Urothelium cell line (cell line): Measurements from ENCODE around the gene FAM83D.
A peak's percentile ranks its signal among the peaks of the same experiment; 100 is the strongest.
"Not testable (repeated sequence)": the region's sequence is repeated elsewhere in the genome, so short reads cannot be mapped to it uniquely, and the experiment has no call there.

Source experiments
- DNase-seq: peaks from one replicate; pipeline ENCODE4 v3.0.0; 2011; ENCODE audit warnings: low spot score, mixed read lengths
- FAIRE-seq: peaks from 2 replicates; lab custom pipeline; 2011; peaks lifted over from hg19 to GRCh38; lab: Jason Lieb, UNC

Gene FAM83D

DNA sequence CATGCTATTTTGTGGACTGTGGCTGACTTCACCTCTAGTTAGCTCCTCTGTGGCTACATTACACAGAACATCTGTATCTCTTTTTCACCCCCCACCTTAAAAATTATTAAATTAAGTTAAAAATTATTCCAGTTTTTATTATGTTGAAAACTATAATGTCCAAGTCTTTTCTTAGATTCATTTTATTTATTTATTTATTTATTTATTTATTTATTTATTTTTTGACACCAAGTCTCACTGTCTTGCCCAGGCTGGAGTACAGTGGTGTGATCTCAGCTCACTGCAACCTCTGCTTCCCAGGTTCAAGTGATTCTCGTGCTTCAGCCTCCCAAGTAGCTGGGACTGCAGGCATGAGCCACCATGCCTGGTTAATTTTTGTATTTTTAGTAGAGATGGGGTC lies 70.6 kb downstream of the FAM83D start:
- FAIRE-seq, DNase-seq: not testable (repeated sequence)

DNA sequence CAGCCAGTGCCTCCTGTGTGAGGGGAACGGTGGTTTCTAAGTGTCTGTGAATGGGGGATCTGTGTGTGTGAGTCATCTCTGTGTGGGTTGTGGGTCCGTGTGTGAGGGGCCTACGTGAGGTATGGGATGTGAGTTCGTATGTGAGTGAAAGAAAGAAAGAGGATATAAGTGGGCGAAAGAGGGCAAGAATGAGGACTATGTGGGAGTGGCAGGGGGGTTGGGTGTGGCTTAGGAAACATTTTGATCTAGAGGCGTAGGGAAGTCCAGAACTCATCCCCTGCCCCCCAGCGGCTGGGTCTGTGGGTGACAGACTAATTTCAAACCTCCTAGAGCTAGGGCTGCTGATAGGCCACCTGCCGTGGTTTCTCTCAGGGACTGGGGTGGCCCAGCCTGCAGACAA lies 71.4 kb downstream of the FAM83D start:
- no peak for FAIRE-seq
- DNase-seq = peak; percentile 17

DNA sequence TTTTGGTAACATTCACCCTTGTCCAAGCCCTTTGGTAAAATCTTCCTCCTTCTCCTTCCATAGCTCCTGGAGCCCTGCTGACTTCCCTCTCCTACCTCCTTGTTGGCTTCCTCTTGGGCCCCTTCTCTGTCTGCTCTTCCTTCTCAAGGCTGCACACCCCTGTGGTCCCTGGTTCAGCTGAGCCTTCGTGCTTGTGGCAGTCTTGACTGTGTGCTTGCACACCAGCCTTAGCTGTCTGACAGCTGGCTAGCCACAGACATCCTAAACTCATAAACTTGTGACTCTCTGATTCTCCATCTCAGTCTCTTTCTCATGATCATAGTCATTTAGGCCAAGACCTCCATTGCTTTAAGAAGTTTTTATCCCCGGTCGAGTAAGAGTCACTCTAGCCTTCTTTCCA lies 73.0 kb downstream of the FAM83D start:
- no peak for DNase-seq
- FAIRE-seq = no peak

DNA sequence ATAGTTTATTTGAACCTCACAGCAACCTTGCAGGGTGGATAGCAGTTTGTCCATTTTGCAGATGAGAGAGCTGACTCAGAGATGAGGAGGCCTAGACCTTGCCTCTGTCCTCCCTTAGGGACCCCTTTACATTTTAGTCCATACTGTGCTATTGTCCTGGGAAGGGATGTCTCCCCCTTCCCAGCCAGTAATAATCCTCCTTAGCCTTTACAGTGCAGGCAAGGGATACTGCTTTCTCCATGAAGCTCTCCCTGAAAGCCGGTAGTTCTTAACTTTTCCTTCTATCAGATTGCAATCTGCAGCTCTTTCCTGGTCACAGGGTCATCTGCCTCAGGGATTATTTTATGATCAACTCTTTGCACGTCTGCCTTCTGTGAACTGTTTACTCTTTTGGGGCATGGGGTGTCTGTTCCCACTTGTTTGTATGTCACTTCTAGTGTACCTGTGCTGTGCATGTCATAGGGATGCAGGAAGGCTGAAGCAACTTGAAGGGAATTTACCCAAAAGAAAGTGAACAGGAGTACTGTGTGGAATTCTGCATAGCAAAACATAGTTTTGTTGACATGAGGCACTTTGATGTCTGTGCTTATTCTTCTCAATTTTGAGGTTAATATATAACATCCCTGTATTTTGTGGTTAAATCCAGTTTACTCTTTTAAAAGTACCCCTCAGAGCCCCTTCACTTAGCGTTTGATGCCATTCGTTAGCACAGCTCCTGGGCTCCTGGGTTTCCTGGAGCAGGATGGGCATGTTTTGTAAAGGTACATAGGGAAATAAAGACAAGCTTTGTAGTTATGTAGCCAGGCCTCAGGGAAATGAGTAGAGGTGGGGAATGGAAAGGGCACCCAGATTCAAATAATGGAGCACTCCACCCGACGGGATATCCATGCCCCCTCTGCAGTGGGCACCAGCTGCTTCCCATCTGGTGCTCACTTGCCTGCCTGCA lies 74.0 kb downstream of the FAM83D start:
- DNase-seq (no peak), FAIRE-seq (no peak)
